GM12878 (cell line): ENCODE results near the gene FPGS. TPM values are rescaled to one million over a fixed set of nuclear protein-coding genes. Genes with fewer than 3 reads are reported as not detected.
"Not testable (repeated sequence)": the region's sequence is repeated elsewhere in the genome, so short reads cannot be mapped to it uniquely, and the experiment has no call there.

Experiments used
- ATAC-seq: fragments of 200-7000 bp; cut with Tn5 transposase; 3 replicates; pipeline ENCODE4 v1.9.1; 2020; ENCODE audit warnings: mild to moderate bottlenecking, moderate library complexity
- BruUV-seq: library from RNA; stranded (reverse); fragments of 400-500 nt; replicated peaks from 2 replicates; lab custom pipeline; 2021; lab: Mats Ljungman, UMichigan
- CTCF ChIA-PET: fragments of 300-600 bp; sonication (Branson Sonifier 250); formaldehyde crosslinking; extraction: SDS; loops from one replicate; lab custom pipeline; 2021; ENCODE audit warnings: inconsistent platforms; lab: Yijun Ruan, JAX
- POLR2A ChIA-PET: fragments of 350-600 bp; formaldehyde crosslinking; extraction: SDS; loops from one replicate; lab custom pipeline; 2021; ENCODE audit warnings: inconsistent platforms; lab: Charles Lee
- RAD21 ChIA-PET: fragments of 300-600 bp; sonication (Branson Sonifier 250); formaldehyde crosslinking; loops from one replicate; lab custom pipeline; 2023; ENCODE audit warnings: antibody characterized with exemption; ENCODE audit not compliant: unreplicated experiment; lab: Charles Lee
- SMC1A ChIA-PET: fragments of 300-600 bp; sonication (Branson Sonifier 250); formaldehyde crosslinking; loops from one replicate; lab custom pipeline; 2023; ENCODE audit not compliant: unreplicated experiment, uncharacterized antibody; lab: Charles Lee
- DNase-seq: peaks from one replicate; pipeline ENCODE4 v3.0.0-alpha.2; 2011; ENCODE audit warnings: low read depth, low spot score
- FAIRE-seq: peaks from 3 replicates; lab custom pipeline; 2011; peaks lifted over from hg19 to GRCh38; lab: Jason Lieb, UNC
- H2AFZ ChIP-seq: 2 replicates; pipeline ENCODE4 v1.6.0; 2011; ENCODE audit warnings: low read depth, low read length, control low read depth; ENCODE audit not compliant: control insufficient read depth
- H3K27ac ChIP-seq: 2 replicates; pipeline ENCODE4 v1.5.1; 2011; ENCODE audit warnings: control low read depth; ENCODE audit not compliant: control insufficient read depth, insufficient read depth
- H3K27me3 ChIP-seq, 2 experiments: replicated peaks in 1 of 2; 2 replicates each; pipeline versions ENCODE4 v1.6.0 to v1.6.1; 2011; ENCODE audit warnings: low read length in 1 of 2; ENCODE audit not compliant: control insufficient read depth in 2 of 2, insufficient read depth in 2 of 2
- H3K36me3 ChIP-seq, 2 experiments: 2 replicates each; pipeline ENCODE4 v1.5.1; 2011; ENCODE audit warnings: low read length in 1 of 2; ENCODE audit not compliant: control insufficient read depth in 2 of 2, insufficient read depth in 2 of 2
- H3K4me1 ChIP-seq: 2 replicates; pipeline ENCODE4 v1.6.1; 2011; ENCODE audit warnings: mild to moderate bottlenecking, low read length, moderate library complexity, mixed read lengths; ENCODE audit not compliant: control insufficient read depth, insufficient read depth
- H3K4me2 ChIP-seq: 2 replicates; pipeline ENCODE4 v1.6.0; 2011; ENCODE audit warnings: control low read depth; ENCODE audit not compliant: control insufficient read depth, insufficient read depth
- H3K4me3 ChIP-seq: fragments of 200-600 bp; sonication (generic); 2 replicates; pipeline ENCODE4 v1.5.1; 2016
- H3K79me2 ChIP-seq: 2 replicates; pipeline ENCODE4 v1.6.0; 2011; ENCODE audit warnings: low read length; ENCODE audit not compliant: control insufficient read depth, insufficient read depth
- H3K9ac ChIP-seq: 2 replicates; pipeline ENCODE4 v1.8.0; 2011; ENCODE audit warnings: low read length, control low read depth, mixed read lengths; ENCODE audit not compliant: control insufficient read depth, insufficient read depth
- H3K9me3 ChIP-seq: replicated peaks from 3 replicates; pipeline ENCODE4 v1.5.1; 2011; ENCODE audit warnings: mild to moderate bottlenecking, low read length; ENCODE audit not compliant: control insufficient read depth, insufficient read depth
- H4K20me1 ChIP-seq: 2 replicates; pipeline ENCODE4 v1.6.0; 2011; ENCODE audit not compliant: control insufficient read depth, insufficient read depth
- BMI1 ChIP-seq: fragments of 450-650 bp; IDR thresholded peaks from 2 replicates; pipeline ENCODE4 v1.6.1; 2016; ENCODE audit warnings: mild to moderate bottlenecking, moderate library complexity, borderline replicate concordance
- DPF2 ChIP-seq: fragments of 450-650 bp; IDR thresholded peaks from 2 replicates; pipeline ENCODE4 v1.6.1; 2017; ENCODE audit warnings: mild to moderate bottlenecking
- JUND ChIP-seq: IDR thresholded peaks from 2 replicates; pipeline ENCODE4 v1.6.1; 2012; ENCODE audit warnings: low read depth, mild to moderate bottlenecking, low read length, improper control_type of control experiment, moderate library complexity
- NR2F1 ChIP-seq: fragments of 450-650 bp; conservative IDR thresholded peaks from 2 replicates; pipeline ENCODE4 v1.6.1; 2017; ENCODE audit warnings: mild to moderate bottlenecking
- NRF1 ChIP-seq: conservative IDR thresholded peaks from 2 replicates; pipeline ENCODE4 v1.6.1; 2011; ENCODE audit warnings: mild to moderate bottlenecking, low read depth, low read length, improper control_type of control experiment
- PAX5 ChIP-seq: IDR thresholded peaks from 2 replicates; pipeline ENCODE4 v1.6.1; 2011; ENCODE audit warnings: low read depth, low read length, borderline replicate concordance
- PAX8 ChIP-seq: fragments of 450-650 bp; IDR thresholded peaks from 2 replicates; pipeline ENCODE4 v1.6.1; 2017; ENCODE audit warnings: mild to moderate bottlenecking, moderate library complexity
- POLR2AphosphoS2 ChIP-seq: IDR thresholded peaks from 2 replicates; pipeline ENCODE4 v1.6.1; 2011; ENCODE audit warnings: low read depth, mild to moderate bottlenecking, low read length, improper control_type of control experiment, moderate library complexity
- WGBS: methylation state at CpG from one replicate; pipeline ENCODE4 v1.1.6; 2016; ENCODE audit warnings: low lambda C conversion rate; ENCODE audit not compliant: insufficient replicate concordance, insufficient coverage; ENCODE audit errors: missing lambda C conversion rate; 5-methylcytosine and 5-hydroxymethylcytosine counted together
- in situ Hi-C: fragments of 300-500 bp; cut with MboI; formaldehyde crosslinking; loops from 9 replicates; pipeline ENCODE4 v1.14.3; 2018; ENCODE audit warnings: mixed read lengths
- intact Hi-C: fragments of 100-400 bp; cut with micrococcal nuclease; formaldehyde crosslinking; loops from one replicate; pipeline ENCODE4 v1.14.2; 2022; ENCODE audit not compliant: unreplicated experiment
- polyA plus RNA-seq, 11 experiments: library from polyadenylated mRNA; depleted of rRNA in 4 of 11; unstranded in 6 of 11; stranded (reverse) in 5 of 11; fragments of >200 nt; fragmentation: Nextera tagmentation in 4 of 11; fragmentation: Illumina TruSeq in 1 of 11; extraction: Ambion mirVana in 4 of 11; extraction: Trizol in 1 of 11; gene quantifications; 1 replicate in 1 of 11; 2 replicates in 10 of 11; pipeline versions ENCODE4 v1.2.1 to v1.2.3, GENCODE V29; 2011 to 2016; ENCODE audit warnings: inconsistent platforms in 2 of 11, missing spikeins in 2 of 11, low read depth in 1 of 11
- total RNA-seq, 4 experiments: library from RNA; depleted of rRNA in 3 of 4; stranded (reverse); fragments of >200 nt in 3 of 4; fragmentation: Illumina TruSeq in 1 of 4; extraction: Trizol in 1 of 4; gene quantifications; 2 replicates each; pipeline versions ENCODE4 v1.2.1 to v1.2.3, GENCODE V29; 2013 to 2021
- TF ChIP-seq, protein P1 (sequence below): fragments of 450-650 bp; IDR thresholded peaks from 2 replicates; pipeline ENCODE4 v1.6.1; 2014; ENCODE audit warnings: mild to moderate bottlenecking
- TF ChIP-seq, protein P2 (sequence below): fragments of 450-650 bp; IDR thresholded peaks from 2 replicates; pipeline ENCODE4 v1.6.1; 2017; ENCODE audit warnings: mild to moderate bottlenecking, moderate library complexity

Gene FPGS
- total and polyA plus RNA-seq, 10 of the 15 experiments (the other 5 are each of a cell fraction or from before 2014, with no cell fraction given), result 1.2 to 127 (median 80.4) TPM

DNA sequence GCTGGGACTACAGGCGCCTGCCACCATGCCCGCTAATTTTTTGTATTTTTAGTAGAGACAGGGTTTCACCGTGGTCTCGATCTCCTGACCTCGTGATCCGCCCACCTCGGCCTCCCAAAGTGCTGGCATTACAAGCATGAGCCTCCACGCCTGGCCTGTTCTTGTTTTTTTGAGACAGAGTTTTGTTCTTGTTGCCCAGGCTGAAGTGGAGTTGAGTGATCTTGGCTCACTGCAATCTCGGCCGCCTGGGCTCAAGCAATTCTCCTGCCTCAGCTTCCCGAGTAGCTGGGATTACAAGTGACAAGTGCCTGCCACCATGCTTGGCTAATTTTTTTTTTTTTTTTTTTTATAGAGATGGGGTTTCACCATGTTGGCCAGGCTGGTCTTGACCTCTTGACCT is 45.9 kb upstream of the FPGS start:
- H3K9me3 ChIP-seq, H2AFZ ChIP-seq, H3K4me2 ChIP-seq, intact Hi-C loops, H4K20me1 ChIP-seq, BruUV-seq, FAIRE-seq, H3K79me2 ChIP-seq, H3K4me3 ChIP-seq, H3K9ac ChIP-seq, H3K4me1 ChIP-seq, ATAC-seq, DNase-seq, in situ Hi-C loops, H3K27me3 ChIP-seq, H3K27ac ChIP-seq: not testable (repeated sequence)
- CTCF ChIA-PET, result interaction anchor here (1.0 to 2.0 kb wide), 2 partner anchors 14 to 22 kb away, joined by 3 to 9 read pairs; partner anchors contain the start of gene TOR2A
- TF ChIP-seq NR2F1, result 0 out of 2 replicates have a peak, but pooled peaks have one; percentile 13
- RAD21 ChIA-PET, result interaction anchor here (0.9 kb wide), 1 partner anchor 113 kb away, joined by 3 read pairs; no protein-coding TSS in a partner anchor
- WGBS, result 100% methylated on average over 11 of the region's 11 CpGs
- POLR2A ChIA-PET, result interaction anchor here (0.6 to 1.2 kb wide), 2 partner anchors 14 to 361 kb away, joined by 6 to 9 read pairs; no protein-coding TSS in a partner anchor
- SMC1A ChIA-PET, result interaction anchor here (1.1 to 1.9 kb wide), 3 partner anchors 11 to 13 kb away, joined by 3 to 6 read pairs (median 5); no protein-coding TSS in a partner anchor
- peaks cover 0 to 10% of the 10 kb centered on the region in 2 experiments for H3K36me3 ChIP-seq

GRCh38 chr9:127758843-127759242 is 43.8 kb upstream of the FPGS start:
- H3K9me3 ChIP-seq, result no peaks in the 10 kb centered on the region
- H2AFZ ChIP-seq, result no peak overlapping the region
- SMC1A ChIA-PET, result interaction anchor here (0.6 kb wide), 2 partner anchors 431 to 510 kb away, joined by 3 read pairs; no protein-coding TSS in a partner anchor
- intact Hi-C loops, result no loop called here
- H3K9ac ChIP-seq, result no peak overlapping the region
- CTCF ChIA-PET, result interaction anchor here (1.0 to 2.0 kb wide), 3 partner anchors 12 to 163 kb away, joined by 3 to 7 read pairs (median 3); no protein-coding TSS in a partner anchor
- no peak for FAIRE-seq
- in situ Hi-C loops, result no loop called here
- no peaks in the 10 kb centered on the region for H3K4me1 ChIP-seq
- DNase-seq, result no peak
- no peaks in the 10 kb centered on the region for H3K79me2 ChIP-seq
- ATAC-seq, result no peak
- H4K20me1 ChIP-seq, result no peaks in the 10 kb centered on the region
- POLR2A ChIA-PET, result interaction anchor here (1.1 kb wide), 1 partner anchor 71 kb away, joined by 6 read pairs; no protein-coding TSS in a partner anchor
- no peak overlapping the region for H3K4me3 ChIP-seq
- no TSS peak for BruUV-seq
- RAD21 ChIA-PET, result interaction anchor here (0.7 kb wide), 1 partner anchor 10 kb away, joined by 3 read pairs; no protein-coding TSS in a partner anchor
- peaks cover 0 to 10% of the 10 kb centered on the region in 2 experiments for H3K36me3 ChIP-seq
- no peak overlapping the region for H3K27ac ChIP-seq
- H3K4me2 ChIP-seq, result no peak overlapping the region
- 88% methylated on average over 5 of the region's 5 CpGs for WGBS
- no peaks in the 10 kb centered on the region for H3K27me3 ChIP-seq
- TF ChIP-seq, protein P1, sequence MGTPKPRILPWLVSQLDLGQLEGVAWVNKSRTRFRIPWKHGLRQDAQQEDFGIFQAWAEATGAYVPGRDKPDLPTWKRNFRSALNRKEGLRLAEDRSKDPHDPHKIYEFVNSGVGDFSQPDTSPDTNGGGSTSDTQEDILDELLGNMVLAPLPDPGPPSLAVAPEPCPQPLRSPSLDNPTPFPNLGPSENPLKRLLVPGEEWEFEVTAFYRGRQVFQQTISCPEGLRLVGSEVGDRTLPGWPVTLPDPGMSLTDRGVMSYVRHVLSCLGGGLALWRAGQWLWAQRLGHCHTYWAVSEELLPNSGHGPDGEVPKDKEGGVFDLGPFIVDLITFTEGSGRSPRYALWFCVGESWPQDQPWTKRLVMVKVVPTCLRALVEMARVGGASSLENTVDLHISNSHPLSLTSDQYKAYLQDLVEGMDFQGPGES, result no peak
- TF ChIP-seq BMI1, result no peak
- no peak for TF ChIP-seq POLR2AphosphoS2
- TF ChIP-seq JUND, result no peak
- no peak for TF ChIP-seq PAX5
- TF ChIP-seq, protein P2, sequence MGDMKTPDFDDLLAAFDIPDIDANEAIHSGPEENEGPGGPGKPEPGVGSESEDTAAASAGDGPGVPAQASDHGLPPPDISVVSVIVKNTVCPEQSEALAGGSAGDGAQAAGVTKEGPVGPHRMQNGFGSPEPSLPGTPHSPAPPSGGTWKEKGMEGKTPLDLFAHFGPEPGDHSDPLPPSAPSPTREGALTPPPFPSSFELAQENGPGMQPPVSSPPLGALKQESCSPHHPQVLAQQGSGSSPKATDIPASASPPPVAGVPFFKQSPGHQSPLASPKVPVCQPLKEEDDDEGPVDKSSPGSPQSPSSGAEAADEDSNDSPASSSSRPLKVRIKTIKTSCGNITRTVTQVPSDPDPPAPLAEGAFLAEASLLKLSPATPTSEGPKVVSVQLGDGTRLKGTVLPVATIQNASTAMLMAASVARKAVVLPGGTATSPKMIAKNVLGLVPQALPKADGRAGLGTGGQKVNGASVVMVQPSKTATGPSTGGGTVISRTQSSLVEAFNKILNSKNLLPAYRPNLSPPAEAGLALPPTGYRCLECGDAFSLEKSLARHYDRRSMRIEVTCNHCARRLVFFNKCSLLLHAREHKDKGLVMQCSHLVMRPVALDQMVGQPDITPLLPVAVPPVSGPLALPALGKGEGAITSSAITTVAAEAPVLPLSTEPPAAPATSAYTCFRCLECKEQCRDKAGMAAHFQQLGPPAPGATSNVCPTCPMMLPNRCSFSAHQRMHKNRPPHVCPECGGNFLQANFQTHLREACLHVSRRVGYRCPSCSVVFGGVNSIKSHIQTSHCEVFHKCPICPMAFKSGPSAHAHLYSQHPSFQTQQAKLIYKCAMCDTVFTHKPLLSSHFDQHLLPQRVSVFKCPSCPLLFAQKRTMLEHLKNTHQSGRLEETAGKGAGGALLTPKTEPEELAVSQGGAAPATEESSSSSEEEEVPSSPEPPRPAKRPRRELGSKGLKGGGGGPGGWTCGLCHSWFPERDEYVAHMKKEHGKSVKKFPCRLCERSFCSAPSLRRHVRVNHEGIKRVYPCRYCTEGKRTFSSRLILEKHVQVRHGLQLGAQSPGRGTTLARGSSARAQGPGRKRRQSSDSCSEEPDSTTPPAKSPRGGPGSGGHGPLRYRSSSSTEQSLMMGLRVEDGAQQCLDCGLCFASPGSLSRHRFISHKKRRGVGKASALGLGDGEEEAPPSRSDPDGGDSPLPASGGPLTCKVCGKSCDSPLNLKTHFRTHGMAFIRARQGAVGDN, result no peak
- TF ChIP-seq NRF1, result no peak
- TF ChIP-seq DPF2, result no peak
- TF ChIP-seq PAX8, result no peak
